Measurements from ENCODE around the gene C9orf78. TPM values are rescaled to one million over a fixed set of nuclear protein-coding genes. Genes with fewer than 3 reads are reported as not detected.

C9orf78 gene
- total RNA-seq: 27.0 TPM
- polyA plus RNA-seq: 99.8 TPM

- Histone ChIP-seq H3K36me3 (ENCODE audit: insufficient read depth) (no peaks in the 10 kb centered on the region), H3K27ac (ENCODE audit: low read depth) (peak within 1 kb of the TSS; percentile 80), H3K4me1 (ENCODE audit: insufficient read depth) (no peaks in the 10 kb centered on the region), H3K4me3 (ENCODE audit: low read depth, low read length) (peak within 1 kb of the TSS; percentile 91)
- DNase-seq (ENCODE audit: extremely low spot score): peak; percentile 84
- under 1% methylated on average over 81 of the region's 81 CpGs for WGBS
Observed at GRCh38 chr9:129835128-129835859, at the start of gene C9orf78, which contains the start of gene USP20. Gene C9orf78, minus strand, starts transcription at chr9:129835275. Its CDS starts 54 bp downstream, at chr9:129835221. Gene USP20, plus strand, starts transcription at chr9:129835458. Its CDS starts 17,098 bp downstream, at chr9:129852556.

GRCh38 chr9:129884220-129885017 lies 49.3 kb upstream of the C9orf78 start:
- Histone ChIP-seq H3K27ac (ENCODE audit: low read depth) (no peak overlapping the region), H3K36me3 (ENCODE audit: insufficient read depth) (peaks cover 13% of the 10 kb centered on the region), H3K4me3 (ENCODE audit: low read depth, low read length) (peak overlapping the region; percentile 17), H3K4me1 (ENCODE audit: insufficient read depth) (no peaks in the 10 kb centered on the region)
- peak; percentile 51 for DNase-seq (ENCODE audit: extremely low spot score)
- 12% methylated on average over 24 of the region's 24 CpGs for WGBS

- H3K27ac ChIP-seq (ENCODE audit: low read depth): no peak overlapping the region
- no peak for DNase-seq (ENCODE audit: extremely low spot score)
- 72% methylated on average over 19 of the region's 19 CpGs for WGBS
- no peaks in the 10 kb centered on the region for H3K4me1 ChIP-seq (ENCODE audit: insufficient read depth)
- peaks cover 13% of the 10 kb centered on the region for H3K36me3 ChIP-seq (ENCODE audit: insufficient read depth)
- no peak overlapping the region for H3K4me3 ChIP-seq (ENCODE audit: low read depth, low read length)
Observed at GRCh38 chr9:129881547-129882324, 46.7 kb upstream of the C9orf78 start.

GRCh38 chr9:129880654-129881546 lies 45.8 kb upstream of the C9orf78 start:
- H3K4me1 ChIP-seq (ENCODE audit: insufficient read depth): no peaks in the 10 kb centered on the region
- H3K27ac ChIP-seq (ENCODE audit: low read depth): no peak overlapping the region
- H3K4me3 ChIP-seq (ENCODE audit: low read depth, low read length): no peak overlapping the region
- DNase-seq (ENCODE audit: extremely low spot score): no peak
- 68% methylated on average over 28 of the region's 28 CpGs for WGBS
- peaks cover 13% of the 10 kb centered on the region for H3K36me3 ChIP-seq (ENCODE audit: insufficient read depth)

GRCh38 chr9:129879991-129880653 lies 45.0 kb upstream of the C9orf78 start:
- no peak for DNase-seq (ENCODE audit: extremely low spot score)
- Histone ChIP-seq H3K27ac (ENCODE audit: low read depth) (no peak overlapping the region), H3K4me1 (ENCODE audit: insufficient read depth) (no peaks in the 10 kb centered on the region), H3K36me3 (ENCODE audit: insufficient read depth) (peaks cover 13% of the 10 kb centered on the region), H3K4me3 (ENCODE audit: low read depth, low read length) (no peak overlapping the region)
- WGBS: 92% methylated on average over 31 of the region's 31 CpGs

GRCh38 chr9:129879103-129879699 lies 44.1 kb upstream of the C9orf78 start:
- Histone ChIP-seq H3K4me3 (ENCODE audit: low read depth, low read length) (no peak overlapping the region), H3K27ac (ENCODE audit: low read depth) (no peak overlapping the region), H3K36me3 (ENCODE audit: insufficient read depth) (peaks cover 13% of the 10 kb centered on the region), H3K4me1 (ENCODE audit: insufficient read depth) (no peaks in the 10 kb centered on the region)
- 83% methylated on average over 17 of the region's 17 CpGs for WGBS
- no peak for DNase-seq (ENCODE audit: extremely low spot score)

GRCh38 chr9:129878291-129878690 lies 43.2 kb upstream of the C9orf78 start:
- peaks cover 13% of the 10 kb centered on the region for H3K36me3 ChIP-seq (ENCODE audit: insufficient read depth)
- no peak overlapping the region for H3K4me3 ChIP-seq (ENCODE audit: low read depth, low read length)
- H3K4me1 ChIP-seq (ENCODE audit: insufficient read depth): no peaks in the 10 kb centered on the region
- WGBS: 91% methylated on average over 11 of the region's 11 CpGs
- DNase-seq (ENCODE audit: extremely low spot score): no peak
- H3K27ac ChIP-seq (ENCODE audit: low read depth): no peak overlapping the region

GRCh38 chr9:129876815-129877214 lies 41.7 kb upstream of the C9orf78 start:
- no peak overlapping the region for H3K27ac ChIP-seq (ENCODE audit: low read depth)
- no peak overlapping the region for H3K4me3 ChIP-seq (ENCODE audit: low read depth, low read length)
- WGBS: 94% methylated on average over 7 of the region's 7 CpGs
- H3K4me1 ChIP-seq (ENCODE audit: insufficient read depth): no peaks in the 10 kb centered on the region
- no peak for DNase-seq (ENCODE audit: extremely low spot score)
- peaks cover 11% of the 10 kb centered on the region for H3K36me3 ChIP-seq (ENCODE audit: insufficient read depth)

- H3K27ac ChIP-seq (ENCODE audit: low read depth): no peak overlapping the region
- H3K36me3 ChIP-seq (ENCODE audit: insufficient read depth): peaks cover 10% of the 10 kb centered on the region
- no peak for DNase-seq (ENCODE audit: extremely low spot score)
- no peaks in the 10 kb centered on the region for H3K4me1 ChIP-seq (ENCODE audit: insufficient read depth)
- H3K4me3 ChIP-seq (ENCODE audit: low read depth, low read length): no peak overlapping the region
- 94% methylated on average over 27 of the region's 27 CpGs for WGBS
Observed at GRCh38 chr9:129875687-129876395, 40.8 kb upstream of the C9orf78 start.

- peaks cover 6% of the 10 kb centered on the region for H3K36me3 ChIP-seq (ENCODE audit: insufficient read depth)
- 89% methylated on average over 23 of the region's 23 CpGs for WGBS
- H3K27ac ChIP-seq (ENCODE audit: low read depth): no peak overlapping the region
- no peak overlapping the region for H3K4me3 ChIP-seq (ENCODE audit: low read depth, low read length)
- no peak for DNase-seq (ENCODE audit: extremely low spot score)
- H3K4me1 ChIP-seq (ENCODE audit: insufficient read depth): no peaks in the 10 kb centered on the region
Observed at GRCh38 chr9:129875181-129875611, 40.1 kb upstream of the C9orf78 start.

- Histone ChIP-seq H3K27ac (ENCODE audit: low read depth) (no peak overlapping the region), H3K36me3 (ENCODE audit: insufficient read depth) (peaks cover 2% of the 10 kb centered on the region), H3K4me3 (ENCODE audit: low read depth, low read length) (no peak overlapping the region), H3K4me1 (ENCODE audit: insufficient read depth) (no peaks in the 10 kb centered on the region)
- 88% methylated on average over 38 of the region's 38 CpGs for WGBS
- DNase-seq (ENCODE audit: extremely low spot score): no peak
Observed at GRCh38 chr9:129874261-129875101, 39.4 kb upstream of the C9orf78 start.

Data from urinary bladder (tissue), 4 donors.